H9 (cell line): ENCODE data around the gene HDAC1. TPM values are rescaled to one million over a fixed set of nuclear protein-coding genes. Genes with fewer than 3 reads are reported as not detected.

Source experiments
- DNase-seq: peaks from one replicate; pipeline ENCODE4 v3.0.0-alpha.2; 2017
- H2AFZ ChIP-seq: one replicate; pipeline ENCODE4 v1.6.1; 2013; ENCODE audit warnings: mild to moderate bottlenecking, low read length, control low read depth, moderate library complexity
- H2AK5ac ChIP-seq: 2 replicates; pipeline ENCODE4 v1.6.1; 2013; ENCODE audit warnings: low read length, control low read depth, mixed read lengths; ENCODE audit not compliant: insufficient read length
- H2BK120ac ChIP-seq: one replicate; pipeline ENCODE4 v1.6.1; 2013; ENCODE audit warnings: low read depth, mild to moderate bottlenecking, low read length, control low read depth, inconsistent platforms; ENCODE audit not compliant: poor library complexity, severe bottlenecking
- H2BK12ac ChIP-seq: 2 replicates; pipeline ENCODE4 v1.6.1; 2013; ENCODE audit warnings: low read length, control low read depth, mixed read lengths, low read depth; ENCODE audit not compliant: insufficient read length
- H2BK15ac ChIP-seq: 2 replicates; pipeline ENCODE4 v1.6.1; 2013; ENCODE audit warnings: low read depth, low read length, control low read depth
- H2BK20ac ChIP-seq: one replicate; pipeline ENCODE4 v1.6.1; 2013; ENCODE audit warnings: low read depth, mild to moderate bottlenecking, low read length, control low read depth, inconsistent platforms; ENCODE audit not compliant: poor library complexity, severe bottlenecking
- H2BK5ac ChIP-seq: 2 replicates; pipeline ENCODE4 v1.6.1; 2013; ENCODE audit warnings: low read length, control low read depth, mixed read lengths; ENCODE audit not compliant: insufficient read length
- H3K14ac ChIP-seq: 2 replicates; pipeline ENCODE4 v1.6.1; 2013; ENCODE audit warnings: low read length, control low read depth; ENCODE audit not compliant: insufficient read depth
- H3K18ac ChIP-seq: 2 replicates; pipeline ENCODE4 v1.6.1; 2013; ENCODE audit warnings: low read depth, mild to moderate bottlenecking, mixed read lengths, low read length, control low read depth; ENCODE audit not compliant: insufficient read length
- H3K23ac ChIP-seq: 2 replicates; pipeline ENCODE4 v1.6.1; 2013; ENCODE audit warnings: low read length, control low read depth, mixed read lengths, low read depth; ENCODE audit not compliant: insufficient read length
- H3K23me2 ChIP-seq: 2 replicates; pipeline ENCODE4 v1.6.1; 2013; ENCODE audit warnings: low read depth, mild to moderate bottlenecking, mixed read lengths, low read length, control low read depth; ENCODE audit not compliant: insufficient read length, poor library complexity, severe bottlenecking
- H3K27ac ChIP-seq: 2 replicates; pipeline ENCODE4 v1.5.1; 2013; ENCODE audit warnings: low read length, control low read depth, mixed read lengths, low read depth; ENCODE audit not compliant: insufficient read length
- H3K27me3 ChIP-seq: 2 replicates; pipeline ENCODE4 v1.6.1; 2013; ENCODE audit warnings: low read length, control low read depth, inconsistent platforms; ENCODE audit not compliant: insufficient read depth
- H3K4ac ChIP-seq: 2 replicates; pipeline ENCODE4 v1.6.1; 2013; ENCODE audit warnings: low read depth, mild to moderate bottlenecking, control low read depth, inconsistent platforms, low read length, moderate library complexity
- H3K4me1 ChIP-seq: 2 replicates; pipeline ENCODE4 v1.6.1; 2013; ENCODE audit warnings: low read length, control low read depth, inconsistent platforms; ENCODE audit not compliant: insufficient read depth
- H3K4me2 ChIP-seq: 2 replicates; pipeline ENCODE4 v1.6.1; 2013; ENCODE audit warnings: low read length, control low read depth, mixed read lengths; ENCODE audit not compliant: insufficient read length, insufficient read depth
- H3K56ac ChIP-seq: 2 replicates; pipeline ENCODE4 v1.6.1; 2013; ENCODE audit warnings: low read depth, mild to moderate bottlenecking, mixed read lengths, low read length, control low read depth; ENCODE audit not compliant: insufficient read length
- H3K79me1 ChIP-seq: 2 replicates; pipeline ENCODE4 v1.6.1; 2013; ENCODE audit warnings: low read depth, mild to moderate bottlenecking, moderate library complexity, low read length, control low read depth, inconsistent platforms; ENCODE audit not compliant: insufficient read depth, poor library complexity, severe bottlenecking
- H3K79me2 ChIP-seq: 2 replicates; pipeline ENCODE4 v1.6.1; 2013; ENCODE audit warnings: low read length, control low read depth, inconsistent platforms; ENCODE audit not compliant: insufficient read depth
- H3K9ac ChIP-seq: 2 replicates; pipeline ENCODE4 v1.6.1; 2013; ENCODE audit warnings: low read length, control low read depth, mixed read lengths; ENCODE audit not compliant: insufficient read length; ENCODE audit errors: extremely low read depth
- H3K9me3 ChIP-seq: one replicate; pipeline ENCODE4 v1.6.1; 2013; ENCODE audit warnings: low read depth, low read length, inconsistent platforms; ENCODE audit not compliant: control insufficient read depth
- H3T11ph ChIP-seq: one replicate; pipeline ENCODE4 v1.6.1; 2013; ENCODE audit warnings: mild to moderate bottlenecking, low read length, control low read depth, inconsistent platforms
- H4K20me1 ChIP-seq: one replicate; pipeline ENCODE4 v1.6.1; 2013; ENCODE audit not compliant: control insufficient read depth, insufficient read length, insufficient read depth
- H4K5ac ChIP-seq: 2 replicates; pipeline ENCODE4 v1.6.1; 2013; ENCODE audit warnings: low read depth, mild to moderate bottlenecking, mixed read lengths, low read length, control low read depth; ENCODE audit not compliant: insufficient read length
- H4K8ac ChIP-seq: replicated peaks from 2 replicates; pipeline ENCODE4 v1.6.1; 2013; ENCODE audit warnings: low read length, control low read depth, mixed read lengths, low read depth; ENCODE audit not compliant: insufficient read length
- H4K91ac ChIP-seq: 2 replicates; pipeline ENCODE4 v1.6.1; 2013; ENCODE audit warnings: low read depth, mild to moderate bottlenecking, moderate library complexity, mixed read lengths, low read length, control low read depth; ENCODE audit not compliant: insufficient read length
- H3K27ac Mint-ChIP-seq, 3 experiments: 2 replicates in 2 of 3; 3 replicates in 1 of 3; pipeline ENCODE4 v1.8.0; 2020 to 2021; ENCODE audit warnings: mixed read lengths in 3 of 3, mild to moderate bottlenecking in 1 of 3, moderate library complexity in 1 of 3
- H3K27me3 Mint-ChIP-seq: 2 replicates; pipeline ENCODE4 v1.8.0; 2021; ENCODE audit warnings: low read depth, mild to moderate bottlenecking, moderate library complexity, mixed read lengths
- H3K36me3 Mint-ChIP-seq, 3 experiments: 2 replicates in 2 of 3; 3 replicates in 1 of 3; pipeline ENCODE4 v1.8.0; 2020 to 2021; ENCODE audit warnings: low read depth in 3 of 3, mixed read lengths in 3 of 3; ENCODE audit not compliant: insufficient read depth in 1 of 3
- H3K4me1 Mint-ChIP-seq, 2 experiments: 2 replicates each; pipeline ENCODE4 v1.8.0; 2020; ENCODE audit warnings: mixed read lengths in 2 of 2
- H3K4me3 Mint-ChIP-seq, 2 experiments: 2 replicates in 1 of 2; 3 replicates in 1 of 2; pipeline ENCODE4 v1.8.0; 2020 to 2021; ENCODE audit warnings: mild to moderate bottlenecking in 2 of 2, mixed read lengths in 2 of 2, moderate library complexity in 1 of 2
- H3K9me3 Mint-ChIP-seq, 2 experiments: 2 replicates in 1 of 2; 3 replicates in 1 of 2; pipeline ENCODE4 v1.8.0; 2020; ENCODE audit warnings: mild to moderate bottlenecking in 2 of 2, mixed read lengths in 2 of 2, moderate library complexity in 1 of 2
- CTCF ChIP-seq: fragments of 200-600 bp; sonication (generic); conservative IDR thresholded peaks from 3 replicates; pipeline ENCODE4 v1.8.0; 2021; ENCODE audit warnings: antibody characterized with exemption, mild to moderate bottlenecking
- WGBS: extraction: QIAGEN DNeasy Blood & Tissue Kit; methylation state at CpG from one replicate; pipeline ENCODE4 v1.1.7; 2013; ENCODE audit warnings: missing lambda C conversion rate, low lambda C conversion rate, mixed read lengths; ENCODE audit not compliant: insufficient read length; ENCODE audit errors: extremely low coverage; 5-methylcytosine and 5-hydroxymethylcytosine counted together
- total RNA-seq: library from RNA; stranded (reverse); gene quantifications from 2 replicates; pipeline ENCODE4 v1.2.1, GENCODE V29; 2021

The HDAC1 gene
- total RNA-seq, 1 experiment from 2014 or later, result 162 TPM

GRCh38 chr1:32352239-32352745 lies 60.4 kb downstream of the HDAC1 start:
- Histone ChIP-seq H3K79me1 (no peaks in the 10 kb centered on the region), H2AK5ac (no peak overlapping the region), H4K5ac (no peak overlapping the region), H2BK15ac (no peak overlapping the region), H4K20me1 (no peaks in the 10 kb centered on the region), H3K18ac (no peak overlapping the region), H4K8ac (no peak overlapping the region), H4K91ac (no peak overlapping the region), H3K79me2 (no peaks in the 10 kb centered on the region), H3K23me2 (peaks cover 7% of the 10 kb centered on the region), H3K27ac (no peak overlapping the region), H2BK120ac (no peak overlapping the region), H3K4me1 (no peaks in the 10 kb centered on the region), H3K27me3 (peaks cover 3% of the 10 kb centered on the region; the same call in 1 of the 2 replicates), H2AFZ (no peak overlapping the region), H2BK20ac (no peak overlapping the region), H3K14ac (no peak overlapping the region), H3K9ac (no peak overlapping the region), H2BK5ac (no peak overlapping the region), H3K56ac (no peak overlapping the region), H3T11ph (no peak overlapping the region), H3K23ac (no peak overlapping the region), H2BK12ac (no peak overlapping the region), H3K4me2 (peak overlapping the region; percentile 41), H3K9me3 (no peaks in the 10 kb centered on the region), H3K4ac (no peak overlapping the region)
- WGBS, result no CpG with 5 or more reads among the region's 8 CpGs
- H3K36me3 Mint-ChIP-seq, result peaks cover 6 to 25% (median 9%) of the 10 kb centered on the region in 3 experiments
- no peak overlapping the region for H3K27ac Mint-ChIP-seq
- peak overlapping the region; percentile 85 to 91 for H3K4me3 Mint-ChIP-seq
- peaks cover 32% of the 10 kb centered on the region for H3K27me3 Mint-ChIP-seq
- DNase-seq, result no peak
- peaks cover 16 to 18% of the 10 kb centered on the region in 2 experiments for H3K4me1 Mint-ChIP-seq
- H3K9me3 Mint-ChIP-seq, result peaks cover 9 to 10% of the 10 kb centered on the region in 2 experiments
- TF ChIP-seq CTCF, result no peak
